Measurements from ENCODE around the gene ORM2.

Gene ORM2

GRCh38 chr9:114369216-114370130, 39.8 kb downstream of the ORM2 start:
- Histone ChIP-seq H2BK15ac (ENCODE audit: low read depth, poor library complexity, severe bottlenecking) (no peak overlapping the region), H3K27ac (ENCODE audit: low read length, poor library complexity, severe bottlenecking) (no peak overlapping the region), H3K4ac (ENCODE audit: low read depth in 1 of 2, low read length in 2 of 2) (no peak overlapping the region), H3K36me3 (ENCODE audit: control insufficient read depth in 1 of 2, insufficient read depth in 2 of 2, low read depth in 1 of 2, low read length in 2 of 2) (peaks cover 51 to 61% of the 10 kb centered on the region in 2 experiments), H3K79me1 (replicated peaks; ENCODE audit: low read length, poor library complexity, severe bottlenecking) (peaks cover 33% of the 10 kb centered on the region), H3K18ac (ENCODE audit: low read depth in 1 of 2, low read length in 2 of 2) (no peak overlapping the region), H3K4me2 (ENCODE audit: low read length, poor library complexity, severe bottlenecking) (no peak overlapping the region), H3K27me3 (ENCODE audit: control insufficient read depth in 1 of 2, insufficient read depth in 1 of 2, low read length in 2 of 2) (no peaks in the 10 kb centered on the region), H3K4me3 (ENCODE audit: insufficient read depth in 1 of 2, low read depth in 1 of 2, low read length in 2 of 2) (no peak overlapping the region), H3K9me3 (ENCODE audit: control insufficient read depth, low read length) (no peaks in the 10 kb centered on the region), H3K23ac (ENCODE audit: low read length in 2 of 2) (no peak overlapping the region), H2AFZ (ENCODE audit: low read depth, low read length) (no peak overlapping the region), H2BK5ac (ENCODE audit: low read depth, low read length, poor library complexity, severe bottlenecking) (no peak overlapping the region), H3K14ac (ENCODE audit: low read length in 2 of 2) (no peak overlapping the region), H3K9ac (ENCODE audit: low read length) (no peak overlapping the region), H2BK120ac (ENCODE audit: low read depth, low read length) (no peak overlapping the region), H4K91ac (ENCODE audit: low read length) (no peak overlapping the region), H2AK5ac (ENCODE audit: low read length, severe bottlenecking) (no peak overlapping the region), H4K8ac (ENCODE audit: low read length) (no peak overlapping the region), H3K4me1 (ENCODE audit: control insufficient read depth, insufficient read depth, low read depth, low read length) (peaks cover 31% of the 10 kb centered on the region), H2BK12ac (ENCODE audit: low read length in 2 of 2) (no peak overlapping the region)
- 94% methylated on average over 9 of the region's 9 CpGs for WGBS
- peak; percentile 43 for DNase-seq

DNA sequence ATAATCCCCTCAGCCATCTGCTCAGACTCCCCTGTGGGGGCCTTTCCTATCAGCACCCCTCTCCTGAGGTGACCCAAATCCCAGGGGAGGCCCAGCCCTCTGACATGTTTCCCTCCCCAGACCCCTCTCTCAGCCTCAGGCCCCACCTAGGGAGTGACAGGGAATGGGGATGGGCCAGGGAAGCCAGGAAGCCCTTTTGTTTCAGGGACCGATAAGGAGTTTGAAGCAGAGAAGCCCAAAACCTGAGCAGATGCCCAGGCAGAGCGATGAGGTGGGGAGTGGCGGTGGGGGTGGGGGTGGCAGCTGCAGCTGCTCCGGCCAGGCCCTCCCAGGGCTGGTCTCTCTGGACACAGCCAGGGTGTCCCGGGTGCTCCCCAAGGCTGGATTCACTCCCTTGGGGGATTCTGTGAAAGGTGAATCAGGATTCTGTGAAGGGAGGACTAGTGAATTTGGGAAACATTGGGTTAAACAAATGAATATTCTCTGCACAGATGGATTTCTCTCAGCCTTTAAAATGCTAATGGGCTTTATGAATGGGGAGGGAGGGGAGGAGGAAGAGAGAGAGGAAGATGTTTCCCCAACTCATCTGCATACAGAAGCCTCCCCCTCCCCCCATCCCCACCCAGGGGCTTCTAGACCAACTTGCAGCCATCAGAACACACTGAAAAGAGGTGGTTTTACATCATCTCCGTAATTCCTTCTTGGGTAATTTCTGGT, 40.7 kb downstream of the ORM2 start:
- Histone ChIP-seq H4K91ac (ENCODE audit: low read length) (no peak overlapping the region), H3K18ac (ENCODE audit: low read depth in 1 of 2, low read length in 2 of 2) (no peak overlapping the region), H3K14ac (ENCODE audit: low read length in 2 of 2) (no peak overlapping the region), H3K36me3 (ENCODE audit: control insufficient read depth in 1 of 2, insufficient read depth in 2 of 2, low read depth in 1 of 2, low read length in 2 of 2) (peaks cover 56 to 65% of the 10 kb centered on the region in 2 experiments), H2BK5ac (ENCODE audit: low read depth, low read length, poor library complexity, severe bottlenecking) (no peak overlapping the region), H3K27ac (ENCODE audit: low read length, poor library complexity, severe bottlenecking) (no peak overlapping the region), H3K9me3 (ENCODE audit: control insufficient read depth, low read length) (no peaks in the 10 kb centered on the region), H3K4ac (ENCODE audit: low read depth in 1 of 2, low read length in 2 of 2) (no peak overlapping the region), H4K8ac (ENCODE audit: low read length) (no peak overlapping the region), H2AK5ac (ENCODE audit: low read length, severe bottlenecking) (no peak overlapping the region), H3K27me3 (ENCODE audit: control insufficient read depth in 1 of 2, insufficient read depth in 1 of 2, low read length in 2 of 2) (no peaks in the 10 kb centered on the region), H3K9ac (ENCODE audit: low read length) (no peak overlapping the region), H2AFZ (ENCODE audit: low read depth, low read length) (no peak overlapping the region), H2BK15ac (ENCODE audit: low read depth, poor library complexity, severe bottlenecking) (peak overlapping the region; percentile 54), H3K23ac (ENCODE audit: low read length in 2 of 2) (no peak overlapping the region), H3K4me2 (ENCODE audit: low read length, poor library complexity, severe bottlenecking) (no peak overlapping the region), H3K4me3 (ENCODE audit: insufficient read depth in 1 of 2, low read depth in 1 of 2, low read length in 2 of 2) (no peak overlapping the region), H2BK12ac (ENCODE audit: low read length in 2 of 2) (no peak overlapping the region), H2BK120ac (ENCODE audit: low read depth, low read length) (no peak overlapping the region), H3K79me1 (replicated peaks; ENCODE audit: low read length, poor library complexity, severe bottlenecking) (peaks cover 35% of the 10 kb centered on the region), H3K4me1 (ENCODE audit: control insufficient read depth, insufficient read depth, low read depth, low read length) (peaks cover 30% of the 10 kb centered on the region)
- 70% methylated on average over 5 of the region's 6 CpGs for WGBS
- no peak for DNase-seq

DNA sequence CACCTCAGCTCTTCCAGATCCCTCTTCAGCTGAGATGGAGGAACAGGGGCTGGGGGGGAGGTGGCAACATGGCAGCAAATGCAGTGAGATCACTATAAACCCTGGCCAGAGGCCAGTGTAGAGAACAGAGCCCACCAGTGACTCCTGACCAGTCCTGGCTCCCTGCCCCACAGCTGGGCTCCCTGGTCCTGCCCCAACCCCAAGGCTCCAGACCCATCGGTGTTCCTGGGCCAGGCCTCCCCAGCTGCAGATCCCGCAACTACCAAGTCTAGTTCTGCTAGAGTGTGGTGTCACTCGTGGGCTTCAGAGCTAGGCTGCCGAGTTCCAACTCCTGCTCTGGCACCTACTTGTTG, 41.3 kb downstream of the ORM2 start:
- no peak overlapping the region for H2BK12ac ChIP-seq (ENCODE audit: low read length in 2 of 2)
- no peak overlapping the region for H3K14ac ChIP-seq (ENCODE audit: low read length in 2 of 2)
- H2AFZ ChIP-seq (ENCODE audit: low read depth, low read length), result no peak overlapping the region
- H3K27me3 ChIP-seq (ENCODE audit: control insufficient read depth in 1 of 2, insufficient read depth in 1 of 2, low read length in 2 of 2), result no peaks in the 10 kb centered on the region
- H3K4me3 ChIP-seq (ENCODE audit: insufficient read depth in 1 of 2, low read depth in 1 of 2, low read length in 2 of 2), result no peak overlapping the region
- no peak for DNase-seq
- no peak overlapping the region for H4K8ac ChIP-seq (ENCODE audit: low read length)
- H3K23ac ChIP-seq (ENCODE audit: low read length in 2 of 2), result peak overlapping the region in 1 of 2 experiments; percentile 28
- no peak overlapping the region for H3K4ac ChIP-seq (ENCODE audit: low read depth in 1 of 2, low read length in 2 of 2)
- 86% methylated on average over 4 of the region's 4 CpGs for WGBS
- H2BK120ac ChIP-seq (ENCODE audit: low read depth, low read length), result no peak overlapping the region
- no peak overlapping the region for H2BK5ac ChIP-seq (ENCODE audit: low read depth, low read length, poor library complexity, severe bottlenecking)
- peaks cover 35% of the 10 kb centered on the region for H3K79me1 ChIP-seq (replicated peaks; ENCODE audit: low read length, poor library complexity, severe bottlenecking)
- peaks cover 26% of the 10 kb centered on the region for H3K4me1 ChIP-seq (ENCODE audit: control insufficient read depth, insufficient read depth, low read depth, low read length)
- H3K4me2 ChIP-seq (ENCODE audit: low read length, poor library complexity, severe bottlenecking), result no peak overlapping the region
- H4K91ac ChIP-seq (ENCODE audit: low read length), result no peak overlapping the region
- no peak overlapping the region for H2AK5ac ChIP-seq (ENCODE audit: low read length, severe bottlenecking)
- H3K9ac ChIP-seq (ENCODE audit: low read length), result no peak overlapping the region
- peaks cover 57 to 65% of the 10 kb centered on the region in 2 experiments for H3K36me3 ChIP-seq (ENCODE audit: control insufficient read depth in 1 of 2, insufficient read depth in 2 of 2, low read depth in 1 of 2, low read length in 2 of 2)
- no peak overlapping the region for H2BK15ac ChIP-seq (ENCODE audit: low read depth, poor library complexity, severe bottlenecking)
- H3K9me3 ChIP-seq (ENCODE audit: control insufficient read depth, low read length), result no peaks in the 10 kb centered on the region
- H3K27ac ChIP-seq (ENCODE audit: low read length, poor library complexity, severe bottlenecking), result no peak overlapping the region
- H3K18ac ChIP-seq (ENCODE audit: low read depth in 1 of 2, low read length in 2 of 2), result no peak overlapping the region

DNA sequence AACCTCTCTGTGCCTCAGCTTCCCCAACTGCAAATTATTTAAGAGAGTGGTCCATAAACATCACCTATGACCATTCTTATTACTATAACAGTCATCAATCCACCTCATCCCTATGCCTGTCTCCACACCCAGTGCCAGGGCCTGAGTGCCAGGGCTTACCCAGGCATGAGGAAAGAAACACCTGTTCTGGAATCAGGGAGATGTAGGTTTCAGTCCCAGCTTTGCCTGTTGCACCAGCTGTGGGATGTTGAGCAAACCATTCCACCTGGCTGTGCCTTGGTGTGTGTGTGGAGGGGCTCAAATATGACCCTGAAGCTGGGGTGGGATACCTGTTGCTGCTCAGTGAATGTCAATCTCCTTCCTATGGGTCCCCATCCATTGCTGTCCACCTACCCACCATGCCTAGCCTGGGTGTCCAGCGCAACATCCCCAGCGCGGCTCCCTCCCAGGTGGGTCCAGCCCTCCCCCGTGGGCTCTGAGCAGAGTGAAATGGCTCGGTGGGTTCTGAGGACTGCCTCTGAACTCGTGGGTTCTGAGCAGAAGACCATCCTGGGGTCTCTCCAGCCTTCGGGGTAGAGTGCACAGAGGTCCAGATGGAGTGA, 41.8 kb downstream of the ORM2 start:
- DNase-seq, result no peak
- no peak overlapping the region for H3K4me2 ChIP-seq (ENCODE audit: low read length, poor library complexity, severe bottlenecking)
- no peak overlapping the region for H3K18ac ChIP-seq (ENCODE audit: low read depth in 1 of 2, low read length in 2 of 2)
- WGBS, result 81% methylated on average over 7 of the region's 7 CpGs
- no peak overlapping the region for H3K4me3 ChIP-seq (ENCODE audit: insufficient read depth in 1 of 2, low read depth in 1 of 2, low read length in 2 of 2)
- no peak overlapping the region for H4K91ac ChIP-seq (ENCODE audit: low read length)
- no peak overlapping the region for H3K14ac ChIP-seq (ENCODE audit: low read length in 2 of 2)
- no peak overlapping the region for H3K27ac ChIP-seq (ENCODE audit: low read length, poor library complexity, severe bottlenecking)
- no peak overlapping the region for H4K8ac ChIP-seq (ENCODE audit: low read length)
- peaks cover 59 to 68% of the 10 kb centered on the region in 2 experiments for H3K36me3 ChIP-seq (ENCODE audit: control insufficient read depth in 1 of 2, insufficient read depth in 2 of 2, low read depth in 1 of 2, low read length in 2 of 2)
- peaks cover 25% of the 10 kb centered on the region for H3K4me1 ChIP-seq (ENCODE audit: control insufficient read depth, insufficient read depth, low read depth, low read length)
- no peak overlapping the region for H2BK5ac ChIP-seq (ENCODE audit: low read depth, low read length, poor library complexity, severe bottlenecking)
- H2BK12ac ChIP-seq (ENCODE audit: low read length in 2 of 2), result no peak overlapping the region
- no peak overlapping the region for H3K9ac ChIP-seq (ENCODE audit: low read length)
- H2BK120ac ChIP-seq (ENCODE audit: low read depth, low read length), result no peak overlapping the region
- H3K27me3 ChIP-seq (ENCODE audit: control insufficient read depth in 1 of 2, insufficient read depth in 1 of 2, low read length in 2 of 2), result no peaks in the 10 kb centered on the region
- H3K79me1 ChIP-seq (replicated peaks; ENCODE audit: low read length, poor library complexity, severe bottlenecking), result peaks cover 35% of the 10 kb centered on the region
- H2AK5ac ChIP-seq (ENCODE audit: low read length, severe bottlenecking), result no peak overlapping the region
- H2BK15ac ChIP-seq (ENCODE audit: low read depth, poor library complexity, severe bottlenecking), result no peak overlapping the region
- H3K9me3 ChIP-seq (ENCODE audit: control insufficient read depth, low read length), result no peaks in the 10 kb centered on the region
- no peak overlapping the region for H3K4ac ChIP-seq (ENCODE audit: low read depth in 1 of 2, low read length in 2 of 2)
- no peak overlapping the region for H3K23ac ChIP-seq (ENCODE audit: low read length in 2 of 2)
- no peak overlapping the region for H2AFZ ChIP-seq (ENCODE audit: low read depth, low read length)
